Fibroblast of lung (primary cell): ENCODE measurements around the gene COL28A1. TPM values are rescaled to one million over a fixed set of nuclear protein-coding genes. Genes with fewer than 3 reads are reported as not detected.

Experiments
- DNase-seq, 2 donors: peaks; one replicate each; pipeline versions ENCODE4 v3.0.0 to v3.0.0-alpha.2; 2010; ENCODE audit warnings: low read depth in 2 of 2
- H2AFZ ChIP-seq: 2 replicates; pipeline ENCODE4 v1.5.1; 2012; ENCODE audit warnings: low read length, control low read depth, inconsistent platforms
- H3K27ac ChIP-seq: 2 replicates; pipeline ENCODE4 v1.5.1; 2011; ENCODE audit warnings: low read length, control low read depth; ENCODE audit not compliant: insufficient read depth
- H3K27me3 ChIP-seq: 2 replicates; pipeline ENCODE4 v1.5.1; 2011; ENCODE audit warnings: mild to moderate bottlenecking, low read length; ENCODE audit not compliant: control insufficient read depth, insufficient read depth
- H3K36me3 ChIP-seq: 2 replicates; pipeline ENCODE4 v1.5.1; 2011; ENCODE audit warnings: low read length; ENCODE audit not compliant: control insufficient read depth, insufficient read depth
- H3K4me1 ChIP-seq: 2 replicates; pipeline ENCODE4 v1.5.1; 2011; ENCODE audit warnings: low read length; ENCODE audit not compliant: control insufficient read depth, insufficient read depth; ENCODE audit errors: extremely low read depth
- H3K4me2 ChIP-seq: 2 replicates; pipeline ENCODE4 v1.5.1; 2011; ENCODE audit warnings: low read length, control low read depth; ENCODE audit not compliant: insufficient read depth; ENCODE audit errors: extremely low read depth
- H3K4me3 ChIP-seq, 4 experiments: fragments of 200-600 bp in 1 of 4; sonication (generic) in 1 of 4; replicated peaks in 1 of 4; 2 replicates each; pipeline ENCODE4 v1.5.1; 2011 to 2016; ENCODE audit warnings: low read length in 4 of 4, low read depth in 3 of 4, mild to moderate bottlenecking in 3 of 4, control low read depth in 2 of 4, inconsistent platforms in 1 of 4, mixed read lengths in 1 of 4; ENCODE audit not compliant: insufficient read depth in 1 of 4; ENCODE audit errors: control extremely low read depth in 1 of 4
- H3K79me2 ChIP-seq: 2 replicates; pipeline ENCODE4 v1.5.1; 2012; ENCODE audit warnings: mild to moderate bottlenecking, low read length, inconsistent platforms; ENCODE audit not compliant: control insufficient read depth, insufficient read depth
- H3K9ac ChIP-seq: 2 replicates; pipeline ENCODE4 v1.5.1; 2011; ENCODE audit warnings: mild to moderate bottlenecking, low read length, control low read depth; ENCODE audit not compliant: insufficient read depth
- H3K9me3 ChIP-seq: 2 replicates; pipeline ENCODE4 v1.5.1; 2012; ENCODE audit warnings: low read depth, low read length; ENCODE audit not compliant: control insufficient read depth, insufficient read depth
- H4K20me1 ChIP-seq: 2 replicates; pipeline ENCODE4 v1.5.1; 2011; ENCODE audit warnings: low read length; ENCODE audit not compliant: control insufficient read depth, insufficient read depth; ENCODE audit errors: extremely low read depth
- EZH2 ChIP-seq: IDR thresholded peaks from 2 replicates; pipeline ENCODE4 v1.5.1; 2012; ENCODE audit warnings: low read length, control low read depth, mild to moderate bottlenecking; ENCODE audit errors: missing control alignments
- polyA plus RNA-seq, 2 donors: library from polyadenylated mRNA; depleted of rRNA in 1 of 2; stranded (reverse) in 1 of 2; unstranded in 1 of 2; fragments of >200 nt; gene quantifications; 2 replicates each; pipeline ENCODE4 v1.2.1, GENCODE V29; 2011 to 2012; ENCODE audit warnings: missing spikeins in 1 of 2
- total RNA-seq: library from RNA; depleted of rRNA; stranded (reverse); fragments of >200 nt; gene quantifications from 2 replicates; pipeline ENCODE4 v1.2.1, GENCODE V29; 2014
- TF ChIP-seq, protein P1 (sequence below), 2 donors: IDR thresholded peaks in 1 of 2; conservative IDR thresholded peaks in 1 of 2; 1 replicate in 1 of 2; 2 replicates in 1 of 2; pipeline ENCODE4 v1.5.1; 2011 to 2012; ENCODE audit warnings: low read length in 2 of 2, control low read depth in 1 of 2, inconsistent platforms in 1 of 2, low read depth in 1 of 2, mild to moderate bottlenecking in 1 of 2

COL28A1 gene
- total and polyA plus RNA-seq, 2 donors (not counting 1 experiment from before 2014, with no cell fraction given), result 0.01 to 0.17 TPM

GRCh38 chr7:7550663-7551062 is 15.0 kb upstream of the COL28A1 start:
- no peak for TF ChIP-seq EZH2
- TF ChIP-seq, protein P1, sequence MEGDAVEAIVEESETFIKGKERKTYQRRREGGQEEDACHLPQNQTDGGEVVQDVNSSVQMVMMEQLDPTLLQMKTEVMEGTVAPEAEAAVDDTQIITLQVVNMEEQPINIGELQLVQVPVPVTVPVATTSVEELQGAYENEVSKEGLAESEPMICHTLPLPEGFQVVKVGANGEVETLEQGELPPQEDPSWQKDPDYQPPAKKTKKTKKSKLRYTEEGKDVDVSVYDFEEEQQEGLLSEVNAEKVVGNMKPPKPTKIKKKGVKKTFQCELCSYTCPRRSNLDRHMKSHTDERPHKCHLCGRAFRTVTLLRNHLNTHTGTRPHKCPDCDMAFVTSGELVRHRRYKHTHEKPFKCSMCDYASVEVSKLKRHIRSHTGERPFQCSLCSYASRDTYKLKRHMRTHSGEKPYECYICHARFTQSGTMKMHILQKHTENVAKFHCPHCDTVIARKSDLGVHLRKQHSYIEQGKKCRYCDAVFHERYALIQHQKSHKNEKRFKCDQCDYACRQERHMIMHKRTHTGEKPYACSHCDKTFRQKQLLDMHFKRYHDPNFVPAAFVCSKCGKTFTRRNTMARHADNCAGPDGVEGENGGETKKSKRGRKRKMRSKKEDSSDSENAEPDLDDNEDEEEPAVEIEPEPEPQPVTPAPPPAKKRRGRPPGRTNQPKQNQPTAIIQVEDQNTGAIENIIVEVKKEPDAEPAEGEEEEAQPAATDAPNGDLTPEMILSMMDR (conservative IDR thresholded peaks at IDR 0.05 in 1 of 2, IDR thresholded peaks at IDR 0.05 in 1 of 2; ENCODE audit: low read depth in 1 of 2, low read length in 2 of 2), result no peak
- Histone ChIP-seq H3K4me2 (no peak overlapping the region), H3K4me1 (no peaks in the 10 kb centered on the region), H3K36me3 (no peaks in the 10 kb centered on the region), H3K79me2 (no peaks in the 10 kb centered on the region), H2AFZ (no peak overlapping the region), H3K4me3 (no peak overlapping the region), H3K27me3 (no peaks in the 10 kb centered on the region), H3K9me3 (no peaks in the 10 kb centered on the region), H3K27ac (no peak overlapping the region), H4K20me1 (no peaks in the 10 kb centered on the region), H3K9ac (no peak overlapping the region)
- no peak for DNase-seq

- H3K79me2 ChIP-seq, result no peaks in the 10 kb centered on the region
- no peaks in the 10 kb centered on the region for H4K20me1 ChIP-seq
- H3K36me3 ChIP-seq, result no peaks in the 10 kb centered on the region
- no peaks in the 10 kb centered on the region for H3K9me3 ChIP-seq
- H3K4me2 ChIP-seq, result no peak overlapping the region
- H3K9ac ChIP-seq, result no peak overlapping the region
- H3K4me3 ChIP-seq, result no peak overlapping the region
- no peak overlapping the region for H3K27ac ChIP-seq
- H3K27me3 ChIP-seq, result no peaks in the 10 kb centered on the region
- TF ChIP-seq, protein P1 (conservative IDR thresholded peaks at IDR 0.05 in 1 of 2, IDR thresholded peaks at IDR 0.05 in 1 of 2; ENCODE audit: low read depth in 1 of 2, low read length in 2 of 2), result no peak
- TF ChIP-seq EZH2, result no peak
- DNase-seq, result no peak
- no peaks in the 10 kb centered on the region for H3K4me1 ChIP-seq
- H2AFZ ChIP-seq, result no peak overlapping the region
Observed at GRCh38 chr7:7548407-7548806, 12.7 kb upstream of the COL28A1 start.

DNA sequence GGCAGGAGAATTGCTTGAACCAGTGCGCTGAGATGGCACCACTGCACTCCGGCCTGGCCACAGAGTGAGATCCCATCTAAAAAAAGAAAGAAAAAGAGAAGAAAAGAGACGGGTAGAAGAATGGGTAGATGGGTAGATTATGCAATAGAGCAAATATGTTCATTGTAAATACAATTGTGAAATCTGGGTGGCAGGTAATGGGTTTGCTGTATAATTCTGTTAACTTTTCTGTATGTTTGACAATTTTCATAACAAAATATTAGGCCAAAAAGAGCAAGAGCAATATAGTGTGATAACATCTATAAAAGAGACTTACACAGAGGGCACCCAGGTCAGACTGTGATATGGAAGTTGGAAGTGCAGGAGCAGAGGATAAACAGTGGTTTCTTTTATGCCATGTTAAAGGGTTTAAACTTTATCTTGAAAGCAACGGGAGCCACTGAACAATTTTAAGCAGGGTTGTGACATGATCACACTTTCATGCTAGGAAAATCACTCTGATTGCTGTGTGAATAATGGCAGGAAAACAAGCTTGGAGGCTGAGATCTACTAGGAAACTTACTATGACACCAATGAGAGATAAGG is 6.7 kb upstream of the COL28A1 start:
- peaks cover 2% of the 10 kb centered on the region for H3K4me1 ChIP-seq

More for the DNA sequence above, 6.7 kb upstream of the COL28A1 start:
- H3K4me3 ChIP-seq, result no peak overlapping the region
- no peaks in the 10 kb centered on the region for H3K9me3 ChIP-seq
- TF ChIP-seq EZH2, result no peak
- TF ChIP-seq, protein P1 (conservative IDR thresholded peaks at IDR 0.05 in 1 of 2, IDR thresholded peaks at IDR 0.05 in 1 of 2; ENCODE audit: low read depth in 1 of 2, low read length in 2 of 2), result no peak
- DNase-seq, result no peak
- H3K36me3 ChIP-seq, result no peaks in the 10 kb centered on the region
- no peaks in the 10 kb centered on the region for H4K20me1 ChIP-seq
- no peak overlapping the region for H3K9ac ChIP-seq
- no peak overlapping the region for H3K4me2 ChIP-seq
- no peak overlapping the region for H2AFZ ChIP-seq
- no peaks in the 10 kb centered on the region for H3K27me3 ChIP-seq
- H3K79me2 ChIP-seq, result no peaks in the 10 kb centered on the region
- H3K27ac ChIP-seq, result no peak overlapping the region
